GOT3 (cell line): ENCODE results near the gene OR10V1.

Experiments used
- DNase-seq: peaks from one replicate; lab custom pipeline; 2025; ENCODE audit warnings: mixed read lengths; lab: John Stamatoyannopoulos, UW

OR10V1 gene

GRCh38 chr11:59668950-59669610, 44.6 kb downstream of the OR10V1 start, which contains the start of gene PATL1:
Gene PATL1 (minus strand): TSS chr11:59669037. CDS start chr11:59668895, 142 bp downstream.
- peak; percentile 96 for DNase-seq

- no peak for DNase-seq
Measured at GRCh38 chr11:59668188-59668949, 45.3 kb downstream of the OR10V1 start.

- DNase-seq: no peak
Measured at GRCh38 chr11:59667812-59668187, 45.8 kb downstream of the OR10V1 start.

- DNase-seq: no peak
Measured at GRCh38 chr11:59666969-59667368, 46.7 kb downstream of the OR10V1 start.
